HEK293 (cell line): ENCODE measurements around the gene GPR107.

Experiments used
- GLIS2 ChIP-seq: fragments of 450-650 bp; formaldehyde crosslinking; IDR thresholded peaks from 2 replicates; pipeline ENCODE4 v1.5.1; 2016; ENCODE audit warnings: missing biosample characterization, missing genetic modification characterization
- HOXD13 ChIP-seq: sonication (generic); formaldehyde crosslinking; IDR thresholded peaks from 2 replicates; pipeline ENCODE4 v1.8.0; 2022; ENCODE audit warnings: missing genetic modification reagents, borderline replicate concordance
- KLF1 ChIP-seq: fragments of 450-650 bp; formaldehyde crosslinking; IDR thresholded peaks from 2 replicates; pipeline ENCODE4 v1.5.1; 2016; ENCODE audit warnings: missing biosample characterization, missing genetic modification characterization
- TF ChIP-seq, protein P1 (sequence below): fragments of 450-650 bp; formaldehyde crosslinking; IDR thresholded peaks from 2 replicates; pipeline ENCODE4 v1.5.1; 2016; ENCODE audit warnings: missing biosample characterization, missing genetic modification characterization

DNA sequence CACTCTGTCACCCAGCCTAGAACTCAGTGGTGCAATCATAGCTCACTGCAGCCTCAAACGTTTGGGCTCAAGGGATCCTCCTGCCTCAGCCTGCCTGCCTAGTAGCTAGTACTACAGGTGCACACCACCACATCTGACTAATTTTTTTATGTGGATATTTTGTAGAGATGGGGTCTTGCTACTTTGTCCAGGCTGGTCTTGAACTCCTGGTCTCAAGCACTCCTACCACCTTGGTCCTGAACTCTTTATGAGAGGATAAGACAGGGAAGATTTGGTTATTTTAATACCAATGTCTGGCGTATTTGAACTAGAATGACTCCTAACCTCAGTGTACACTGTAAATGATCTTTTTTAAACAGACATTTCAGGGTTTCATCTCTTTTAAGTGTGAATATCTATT is 9.0 kb downstream of the GPR107 start:
- TF ChIP-seq, protein P1, sequence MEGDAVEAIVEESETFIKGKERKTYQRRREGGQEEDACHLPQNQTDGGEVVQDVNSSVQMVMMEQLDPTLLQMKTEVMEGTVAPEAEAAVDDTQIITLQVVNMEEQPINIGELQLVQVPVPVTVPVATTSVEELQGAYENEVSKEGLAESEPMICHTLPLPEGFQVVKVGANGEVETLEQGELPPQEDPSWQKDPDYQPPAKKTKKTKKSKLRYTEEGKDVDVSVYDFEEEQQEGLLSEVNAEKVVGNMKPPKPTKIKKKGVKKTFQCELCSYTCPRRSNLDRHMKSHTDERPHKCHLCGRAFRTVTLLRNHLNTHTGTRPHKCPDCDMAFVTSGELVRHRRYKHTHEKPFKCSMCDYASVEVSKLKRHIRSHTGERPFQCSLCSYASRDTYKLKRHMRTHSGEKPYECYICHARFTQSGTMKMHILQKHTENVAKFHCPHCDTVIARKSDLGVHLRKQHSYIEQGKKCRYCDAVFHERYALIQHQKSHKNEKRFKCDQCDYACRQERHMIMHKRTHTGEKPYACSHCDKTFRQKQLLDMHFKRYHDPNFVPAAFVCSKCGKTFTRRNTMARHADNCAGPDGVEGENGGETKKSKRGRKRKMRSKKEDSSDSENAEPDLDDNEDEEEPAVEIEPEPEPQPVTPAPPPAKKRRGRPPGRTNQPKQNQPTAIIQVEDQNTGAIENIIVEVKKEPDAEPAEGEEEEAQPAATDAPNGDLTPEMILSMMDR (tag by site-specific recombination): no peak
- TF ChIP-seq GLIS2 (no peak), HOXD13 (CRISPR knock-in tag) (no peak), KLF1 (tag by site-specific recombination) (no peak)
